HUES6 (cell line): ENCODE results near the gene GAP43.

Experiments used
- H3K27ac ChIP-seq: 2 replicates; pipeline ENCODE4 v1.7.0; 2013; ENCODE audit warnings: low read depth, mild to moderate bottlenecking, low read length, inconsistent platforms
- H3K27me3 ChIP-seq: 2 replicates; pipeline ENCODE4 v1.6.1; 2013; ENCODE audit warnings: low read length; ENCODE audit not compliant: control insufficient read depth, insufficient read depth
- H3K36me3 ChIP-seq: 2 replicates; pipeline ENCODE4 v1.6.1; 2013; ENCODE audit warnings: low read length; ENCODE audit not compliant: control insufficient read depth, insufficient read depth
- H3K4me1 ChIP-seq: 2 replicates; pipeline ENCODE4 v1.6.1; 2013; ENCODE audit warnings: low read length; ENCODE audit not compliant: control insufficient read depth, insufficient read depth
- H3K4me3 ChIP-seq: 2 replicates; pipeline ENCODE4 v1.5.1; 2013; ENCODE audit warnings: low read depth, low read length
- H3K9ac ChIP-seq: one replicate; pipeline ENCODE4 v1.6.1; 2013; ENCODE audit warnings: mild to moderate bottlenecking, low read length
- H3K9me3 ChIP-seq: 2 replicates; pipeline ENCODE4 v1.6.1; 2013; ENCODE audit warnings: low read depth, low read length; ENCODE audit not compliant: control insufficient read depth, insufficient read depth

Gene GAP43

GRCh38 chr3:115623044-115623868, at the start of gene GAP43:
GAP43 (plus strand) TSS chr3:115623510; CDS start chr3:115623690, 180 bp downstream.
- Histone ChIP-seq H3K27ac (no peak within 1 kb of the TSS; the same call in 1 of the 2 replicates), H3K9me3 (no peaks in the 10 kb centered on the region), H3K9ac (peak within 1 kb of the TSS; percentile 78), H3K36me3 (no peaks in the 10 kb centered on the region), H3K4me3 (peak within 1 kb of the TSS; percentile 78), H3K4me1 (peaks cover 28% of the 10 kb centered on the region), H3K27me3 (peaks cover 4% of the 10 kb centered on the region; the same call in 1 of the 2 replicates)

GRCh38 chr3:115576325-115576875, 46.9 kb upstream of the GAP43 start:
- Histone ChIP-seq H3K27me3 (no peaks in the 10 kb centered on the region), H3K36me3 (no peaks in the 10 kb centered on the region), H3K4me1 (peaks cover 11% of the 10 kb centered on the region; the same call in 1 of the 2 replicates), H3K9me3 (no peaks in the 10 kb centered on the region), H3K9ac (no peak overlapping the region), H3K4me3 (no peak overlapping the region), H3K27ac (no peak overlapping the region)

- Histone ChIP-seq H3K27me3 (no peaks in the 10 kb centered on the region), H3K9me3 (no peaks in the 10 kb centered on the region), H3K4me3 (no peak overlapping the region), H3K27ac (no peak overlapping the region), H3K36me3 (no peaks in the 10 kb centered on the region), H3K4me1 (peaks cover 16% of the 10 kb centered on the region; the same call in 1 of the 2 replicates), H3K9ac (no peak overlapping the region)
These were observed 46.3 kb upstream of the GAP43 start for GRCh38 chr3:115577000-115577399.

- H3K27ac ChIP-seq: no peak overlapping the region
These were observed 45.0 kb upstream of the GAP43 start for GRCh38 chr3:115578331-115578730.

GRCh38 chr3:115580566-115580965, 42.7 kb upstream of the GAP43 start:
- H3K27me3 ChIP-seq: no peaks in the 10 kb centered on the region
- peaks cover 16% of the 10 kb centered on the region; the same call in 1 of the 2 replicates for H3K4me1 ChIP-seq

More at GRCh38 chr3:115578331-115578730, 45.0 kb upstream of the GAP43 start:
- no peak overlapping the region for H3K9ac ChIP-seq
- H3K36me3 ChIP-seq: no peaks in the 10 kb centered on the region
- no peaks in the 10 kb centered on the region for H3K9me3 ChIP-seq
- H3K4me1 ChIP-seq: peaks cover 16% of the 10 kb centered on the region; the same call in 1 of the 2 replicates
- H3K4me3 ChIP-seq: no peak overlapping the region
- no peaks in the 10 kb centered on the region for H3K27me3 ChIP-seq

GRCh38 chr3:115581362-115582135, 41.8 kb upstream of the GAP43 start:
- Histone ChIP-seq H3K27ac (no peak overlapping the region), H3K36me3 (no peaks in the 10 kb centered on the region), H3K27me3 (no peaks in the 10 kb centered on the region), H3K9ac (no peak overlapping the region), H3K9me3 (no peaks in the 10 kb centered on the region), H3K4me1 (peaks cover 16% of the 10 kb centered on the region; the same call in 1 of the 2 replicates), H3K4me3 (no peak overlapping the region)

More at GRCh38 chr3:115580566-115580965, 42.7 kb upstream of the GAP43 start:
- no peaks in the 10 kb centered on the region for H3K9me3 ChIP-seq
- no peak overlapping the region for H3K27ac ChIP-seq
- no peaks in the 10 kb centered on the region for H3K36me3 ChIP-seq
- no peak overlapping the region for H3K4me3 ChIP-seq
- no peak overlapping the region for H3K9ac ChIP-seq

GRCh38 chr3:115588201-115589115, 34.9 kb upstream of the GAP43 start:
- H3K27me3 ChIP-seq: no peaks in the 10 kb centered on the region
- no peak overlapping the region for H3K4me3 ChIP-seq
- H3K9ac ChIP-seq: no peak overlapping the region
- peaks cover 3% of the 10 kb centered on the region; the same call in 1 of the 2 replicates for H3K9me3 ChIP-seq
- H3K4me1 ChIP-seq: 0 out of 2 replicates have a peak, but pooled peaks cover 7% of the 10 kb centered on the region
- no peaks in the 10 kb centered on the region for H3K36me3 ChIP-seq
- no peak overlapping the region for H3K27ac ChIP-seq

GRCh38 chr3:115590873-115591272, 32.4 kb upstream of the GAP43 start:
- Histone ChIP-seq H3K27ac (no peak overlapping the region), H3K4me1 (0 out of 2 replicates have a peak, but pooled peaks cover 7% of the 10 kb centered on the region), H3K9ac (no peak overlapping the region), H3K4me3 (no peak overlapping the region), H3K27me3 (no peaks in the 10 kb centered on the region), H3K36me3 (no peaks in the 10 kb centered on the region), H3K9me3 (peaks cover 26% of the 10 kb centered on the region)

- Histone ChIP-seq H3K4me1 (no peaks in the 10 kb centered on the region), H3K4me3 (no peak overlapping the region), H3K9ac (no peak overlapping the region), H3K27ac (no peak overlapping the region), H3K36me3 (no peaks in the 10 kb centered on the region), H3K9me3 (peaks cover 38% of the 10 kb centered on the region), H3K27me3 (no peaks in the 10 kb centered on the region)
These were observed 27.6 kb upstream of the GAP43 start for GRCh38 chr3:115595611-115596275.

- H3K27me3 ChIP-seq: no peaks in the 10 kb centered on the region
- H3K36me3 ChIP-seq: no peaks in the 10 kb centered on the region
- no peak overlapping the region for H3K9ac ChIP-seq
- peaks cover 37% of the 10 kb centered on the region for H3K9me3 ChIP-seq
- no peaks in the 10 kb centered on the region for H3K4me1 ChIP-seq
- H3K4me3 ChIP-seq: no peak overlapping the region
- H3K27ac ChIP-seq: no peak overlapping the region
These were observed 25.1 kb upstream of the GAP43 start for GRCh38 chr3:115598216-115598615.
